ENCODE data around the gene BCAT1.
"Not testable (repeated sequence)": the region's sequence is repeated elsewhere in the genome, so short reads cannot be mapped to it uniquely, and the experiment has no call there.

The BCAT1 gene

DNA sequence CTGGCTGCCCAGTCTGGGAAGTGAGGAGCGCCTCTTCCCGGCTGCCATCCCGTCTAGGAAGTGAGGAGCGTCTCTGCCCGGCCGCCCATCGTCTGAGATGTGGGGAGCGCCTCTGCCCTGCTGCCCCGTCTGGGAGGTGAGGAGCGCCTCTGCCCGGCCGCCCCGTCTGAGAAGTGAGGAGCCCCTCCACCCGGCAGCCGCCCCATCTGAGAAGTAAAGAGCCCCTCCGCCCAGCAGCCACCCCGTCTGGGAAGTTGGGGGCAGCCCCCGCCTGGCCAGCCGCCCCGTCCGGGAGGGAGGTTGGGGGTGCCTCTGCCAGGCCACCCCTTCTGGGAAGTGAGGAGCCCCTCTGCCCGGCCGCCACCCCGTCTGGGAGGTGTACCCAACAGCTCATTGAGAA is 22.8 kb downstream of the BCAT1 start:
- DNase-seq = not testable (repeated sequence)

GRCh38 chr12:24922090-24922489 is 26.8 kb downstream of the BCAT1 start:
- DNase-seq = no peak

GRCh38 chr12:24921251-24922038 is 27.5 kb downstream of the BCAT1 start:
- peak; percentile 63 for DNase-seq

- no peak for DNase-seq
Observed at GRCh38 chr12:24920141-24920540, 28.8 kb downstream of the BCAT1 start.

- DNase-seq = no peak
Observed at GRCh38 chr12:24919346-24920001, 29.4 kb downstream of the BCAT1 start.

- DNase-seq = no peak
Observed at GRCh38 chr12:24918596-24918995, 30.3 kb downstream of the BCAT1 start.

DNA sequence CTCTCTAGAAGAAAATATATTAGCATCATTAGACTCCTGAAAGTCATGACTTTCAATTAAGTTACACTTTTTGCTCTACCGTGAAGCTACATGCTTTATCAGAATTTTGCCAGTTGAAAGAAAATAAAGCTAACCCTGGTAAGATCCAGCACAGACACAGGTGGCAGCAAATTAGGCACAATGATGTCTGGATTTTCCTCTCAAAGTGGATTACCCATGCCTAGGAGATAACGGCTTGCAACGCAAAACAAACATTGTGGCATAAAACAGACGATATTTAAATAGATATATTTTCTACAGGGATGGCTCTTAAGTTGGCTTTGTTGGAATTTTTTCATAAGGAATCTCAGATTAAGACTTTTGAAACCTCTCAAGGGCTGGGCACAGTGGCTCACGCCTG is 33.4 kb downstream of the BCAT1 start:
- DNase-seq = no peak

DNA sequence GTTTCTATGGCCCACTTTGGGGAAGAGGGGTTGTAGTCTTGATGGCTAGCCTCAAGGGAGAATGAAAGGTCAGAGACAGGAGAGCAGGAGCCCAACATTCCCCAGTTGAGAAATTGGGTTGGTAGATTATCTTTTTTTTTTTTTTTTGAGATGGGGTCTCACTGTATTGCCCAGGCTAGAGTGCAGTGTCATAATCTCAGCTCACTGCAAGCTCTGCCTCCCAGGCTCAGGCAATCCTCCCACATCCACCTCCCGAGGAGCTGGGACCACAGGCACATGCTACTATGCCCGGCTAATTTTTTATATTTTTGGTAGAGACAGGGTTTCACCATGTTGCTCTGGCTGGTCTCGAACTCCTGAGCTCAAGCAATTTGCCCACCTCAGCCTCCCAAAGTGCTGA is 34.9 kb downstream of the BCAT1 start:
- DNase-seq = no peak

GRCh38 chr12:24913130-24913529 is 35.8 kb downstream of the BCAT1 start:
- no peak for DNase-seq

- DNase-seq = peak; percentile 93
Observed at GRCh38 chr12:24911271-24911791, 37.6 kb downstream of the BCAT1 start.

GRCh38 chr12:24910192-24910591 is 38.7 kb downstream of the BCAT1 start:
- not testable (repeated sequence) for DNase-seq

DNA sequence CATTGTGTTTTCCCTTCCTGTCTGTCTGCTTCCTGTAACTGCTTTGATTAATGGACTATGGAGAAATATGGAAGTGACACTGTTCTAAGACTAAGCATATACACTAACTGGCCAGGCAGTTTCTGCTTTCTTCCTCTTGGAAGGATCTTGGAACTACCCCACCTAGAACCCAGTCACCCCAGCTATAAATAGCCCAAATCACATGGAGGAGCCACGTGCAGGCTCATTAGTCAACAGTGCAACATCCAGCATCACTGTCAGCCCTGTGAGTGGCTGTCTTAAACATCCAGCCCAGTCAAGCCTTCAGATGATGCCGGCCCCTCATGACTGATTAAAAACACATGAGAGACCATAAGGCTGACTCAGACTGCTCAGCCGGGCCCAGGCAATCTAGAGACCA is 39.2 kb downstream of the BCAT1 start:
- peak; percentile 96 for DNase-seq

GRCh38 chr12:24907464-24907863 is 41.4 kb downstream of the BCAT1 start:
- DNase-seq = no peak

GRCh38 chr12:24906141-24906540 is 42.8 kb downstream of the BCAT1 start:
- no peak for DNase-seq

DNA sequence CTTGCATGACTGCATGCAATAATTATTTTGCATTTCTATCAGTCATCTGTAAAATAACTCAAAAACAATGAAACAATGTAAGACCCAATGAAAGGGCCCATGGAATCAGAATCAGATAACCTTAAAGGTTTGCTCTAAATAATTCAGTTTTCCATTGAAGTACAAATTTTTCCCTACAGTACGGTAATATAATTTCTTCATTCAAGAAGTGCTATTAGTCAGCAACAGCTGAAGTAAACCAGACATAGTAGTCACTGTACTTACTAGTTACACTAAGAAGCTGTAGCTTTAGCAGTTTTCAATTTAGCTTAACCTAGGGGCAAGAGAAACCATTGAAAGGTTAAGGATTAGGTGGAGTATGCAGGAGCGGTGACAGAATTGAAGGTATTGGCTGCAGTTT is 43.5 kb downstream of the BCAT1 start:
- peak; percentile 31 for DNase-seq

DNA sequence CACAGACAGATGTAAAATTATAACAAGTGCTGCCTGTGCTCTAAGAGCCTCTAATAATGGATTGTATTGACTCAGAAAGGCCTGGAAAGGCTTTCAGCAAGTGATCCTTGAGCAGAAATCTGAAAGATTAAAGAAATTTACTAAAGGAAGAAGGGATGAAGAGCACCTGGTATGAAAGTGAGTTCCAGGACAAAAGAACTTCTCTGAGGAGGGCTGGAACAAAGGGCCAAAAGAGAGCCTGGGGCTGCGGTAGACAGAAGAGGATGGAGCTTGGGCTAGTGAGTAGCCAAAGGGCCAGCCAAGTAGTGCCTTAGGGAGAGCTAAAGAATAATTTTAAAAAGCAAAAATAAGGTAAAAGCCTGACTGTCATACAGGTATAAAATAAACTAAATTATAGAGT is 44.0 kb downstream of the BCAT1 start:
- no peak for DNase-seq

DNA sequence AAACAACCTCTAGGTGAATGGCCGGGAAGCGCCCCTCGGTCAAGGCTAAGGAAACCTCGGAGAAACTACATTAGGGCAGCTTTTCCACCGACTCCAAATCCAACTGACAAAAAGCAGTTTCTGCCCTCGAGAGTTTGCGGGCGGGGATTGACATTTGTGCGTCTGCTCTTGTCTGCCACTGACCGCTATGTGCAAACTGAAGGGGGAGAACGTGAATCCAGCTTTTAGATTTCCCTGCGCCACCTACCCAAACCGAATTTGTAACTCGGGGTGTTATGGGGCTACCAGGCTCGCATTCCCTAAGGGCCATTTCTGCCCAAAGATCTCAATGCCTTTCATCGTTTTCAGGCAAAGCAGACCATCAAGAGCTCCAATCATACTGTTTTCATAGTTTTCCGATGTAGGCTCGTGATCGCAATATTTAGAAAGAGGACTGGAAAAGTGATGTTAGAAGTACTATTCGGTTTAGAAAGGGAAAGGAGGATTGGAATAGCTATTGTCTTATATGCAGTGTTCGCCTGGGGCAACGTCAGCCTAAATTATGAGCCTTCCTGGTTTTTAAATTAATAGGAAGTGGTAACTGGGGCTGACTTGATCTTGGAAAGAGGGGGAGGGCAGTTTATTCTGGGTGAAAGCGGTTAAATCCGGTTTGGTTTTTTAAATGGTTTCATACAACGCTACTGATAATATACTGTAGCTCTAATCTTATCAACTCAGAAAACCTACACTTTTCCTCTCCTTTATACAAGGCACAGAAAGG is 45.4 kb downstream of the BCAT1 start:
- peak; percentile 36 for DNase-seq

DNA sequence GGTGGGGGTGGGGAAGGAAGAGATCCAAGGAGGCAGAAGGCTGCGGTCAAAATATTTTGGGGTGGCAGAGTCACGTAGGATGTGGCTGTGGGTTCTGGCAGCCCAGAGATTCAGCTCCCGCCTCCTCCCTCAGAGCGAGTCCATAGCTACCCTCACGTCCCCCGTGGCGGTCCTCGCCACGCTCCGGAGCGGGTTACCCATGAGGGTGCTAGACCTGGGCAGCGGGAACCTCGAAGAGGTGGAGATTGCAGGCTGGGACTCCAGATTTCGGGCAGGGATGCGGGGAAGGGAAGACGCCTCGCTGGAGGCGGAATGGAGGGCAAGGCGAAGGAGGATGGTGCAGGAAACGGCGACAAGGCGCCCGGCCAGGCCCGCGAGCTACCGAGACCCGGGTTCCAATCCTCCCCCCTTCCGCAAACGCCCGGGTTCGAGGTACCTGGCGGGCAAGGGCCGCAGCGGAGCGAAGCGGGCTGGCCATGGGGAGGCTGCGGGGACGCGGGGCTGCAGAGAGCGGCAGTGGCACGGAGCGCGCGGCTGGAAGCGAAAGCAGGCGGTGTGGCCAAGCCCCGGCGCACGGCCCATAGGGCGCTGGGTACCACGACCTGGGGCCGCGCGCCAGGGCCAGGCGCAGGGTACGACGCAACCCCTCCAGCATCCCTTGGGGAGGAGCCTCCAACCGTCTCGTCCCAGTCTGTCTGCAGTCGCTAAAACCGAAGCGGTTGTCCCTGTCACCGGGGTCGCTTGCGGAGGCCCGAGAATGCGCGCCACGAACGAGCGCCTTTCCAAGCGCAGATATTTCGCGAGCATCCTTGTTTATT is 46.2 kb downstream of the BCAT1 start:
- peak; percentile 56 for DNase-seq

DNA sequence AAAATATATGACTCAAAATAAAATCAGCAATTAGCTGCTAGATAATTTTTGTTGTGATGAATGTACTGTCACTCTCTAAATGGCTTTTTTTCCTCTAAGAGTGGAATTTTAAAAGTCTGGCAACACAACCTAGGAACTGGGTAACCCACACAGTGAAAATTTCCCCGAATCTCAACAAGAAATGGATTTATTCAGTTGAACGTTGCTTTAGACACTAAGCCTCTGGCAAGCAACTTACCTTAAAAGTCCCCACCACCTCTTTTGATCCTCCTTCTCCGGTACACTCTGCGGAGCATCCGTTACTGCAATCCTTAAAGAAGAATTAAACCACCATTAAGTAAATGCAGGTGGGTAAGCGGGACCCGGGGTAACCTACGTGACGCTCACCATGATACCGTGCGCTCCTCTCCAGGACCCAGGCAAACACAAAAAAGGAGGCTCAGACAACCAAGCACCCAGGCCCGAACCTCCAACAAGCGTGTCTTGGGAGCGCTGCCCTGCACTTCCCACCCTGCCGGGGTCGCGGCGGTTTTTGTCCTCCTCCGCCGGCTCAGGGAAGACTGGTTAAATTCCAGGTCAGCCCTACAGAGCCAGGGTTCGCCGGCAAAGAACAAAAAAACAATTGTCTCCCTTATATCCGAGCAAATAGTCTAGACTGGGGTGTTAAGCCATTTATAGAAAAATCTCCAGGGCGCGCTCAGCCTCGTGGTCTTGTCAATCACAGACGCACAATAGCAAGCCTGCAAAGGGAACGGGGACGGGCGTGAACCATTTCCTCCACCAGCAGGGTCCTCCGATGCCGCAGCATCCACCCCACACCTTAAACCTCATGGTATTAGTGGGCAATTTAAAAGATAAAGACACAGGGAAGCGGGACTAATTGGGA is 47.1 kb downstream of the BCAT1 start:
- DNase-seq = no peak

GRCh38 chr12:24900196-24900595 is 48.7 kb downstream of the BCAT1 start:
- no peak for DNase-seq

- no peak for DNase-seq
Observed at GRCh38 chr12:24899503-24900075, 49.3 kb downstream of the BCAT1 start.

Measured in fibroblast of skin of right quadriceps (primary cell).